ENCODE results near the gene TYK2. TPM values are rescaled to one million over a fixed set of nuclear protein-coding genes. Genes with fewer than 3 reads are reported as not detected.
"Not testable (repeated sequence)": the region's sequence is repeated elsewhere in the genome, so short reads cannot be mapped to it uniquely, and the experiment has no call there.

The TYK2 gene
- total and polyA plus RNA-seq, 2 experiments from 2014 or later, result 63.6 to 94.3 TPM

GRCh38 chr19:10412257-10412977, 32.0 kb upstream of the TYK2 start:
- Histone ChIP-seq H3K79me2 (no peaks in the 10 kb centered on the region), H2AFZ (no peak overlapping the region), H3K9me3 (ENCODE audit: low read depth) (no peaks in the 10 kb centered on the region), H3K4me2 (no peak overlapping the region), H3K4me1 (ENCODE audit: insufficient read depth) (peaks cover 5% of the 10 kb centered on the region), H3K36me3 (replicated peaks; ENCODE audit: insufficient read depth, low read depth) (no peaks in the 10 kb centered on the region), H4K20me1 (ENCODE audit: insufficient read depth, poor library complexity, severe bottlenecking) (no peaks in the 10 kb centered on the region), H3K27me3 (peaks cover 23% of the 10 kb centered on the region), H3K27ac (no peak overlapping the region), H3K9me2 (replicated peaks; ENCODE audit: insufficient read depth) (no peaks in the 10 kb centered on the region), H3K4me3 (no peak overlapping the region)
- 82% methylated on average over 13 of the region's 13 CpGs for WGBS (ENCODE audit: low lambda C conversion rate, missing lambda C conversion rate)
- no peak for DNase-seq (ENCODE audit: low spot score)
- TF ChIP-seq EZH2 (IDR thresholded peaks at IDR 0.05; ENCODE audit: borderline replicate concordance) (no peak), CTCF (IDR thresholded peaks at IDR 0.05; ENCODE audit: poor library complexity) (no peak), EZH2phosphoT487 (IDR thresholded peaks at IDR 0.05; ENCODE audit: low read depth, severe bottlenecking, unreplicated experiment) (no peak)

GRCh38 chr19:10411224-10411623, 30.9 kb upstream of the TYK2 start:
- H3K4me3 ChIP-seq; H3K79me2 ChIP-seq; H3K9me3 ChIP-seq (ENCODE audit: low read depth); H3K36me3 ChIP-seq (replicated peaks; ENCODE audit: insufficient read depth, low read depth); H2AFZ ChIP-seq; H3K9me2 ChIP-seq (replicated peaks; ENCODE audit: insufficient read depth); H4K20me1 ChIP-seq (ENCODE audit: insufficient read depth, poor library complexity, severe bottlenecking); DNase-seq (ENCODE audit: low spot score); H3K4me1 ChIP-seq (ENCODE audit: insufficient read depth); H3K4me2 ChIP-seq; H3K27ac ChIP-seq: not testable (repeated sequence)
- WGBS (ENCODE audit: low lambda C conversion rate, missing lambda C conversion rate), result 80% methylated on average over 5 of the region's 5 CpGs
- H3K27me3 ChIP-seq, result peaks cover 21% of the 10 kb centered on the region

- Histone ChIP-seq H3K27me3 (peaks cover 24% of the 10 kb centered on the region), H3K4me3 (no peak overlapping the region), H4K20me1 (ENCODE audit: insufficient read depth, poor library complexity, severe bottlenecking) (no peaks in the 10 kb centered on the region), H3K4me1 (ENCODE audit: insufficient read depth) (peaks cover 4% of the 10 kb centered on the region), H2AFZ (no peak overlapping the region), H3K27ac (no peak overlapping the region), H3K79me2 (no peaks in the 10 kb centered on the region), H3K36me3 (replicated peaks; ENCODE audit: insufficient read depth, low read depth) (no peaks in the 10 kb centered on the region), H3K4me2 (no peak overlapping the region), H3K9me3 (ENCODE audit: low read depth) (no peaks in the 10 kb centered on the region), H3K9me2 (replicated peaks; ENCODE audit: insufficient read depth) (no peaks in the 10 kb centered on the region)
- TF ChIP-seq EZH2phosphoT487 (IDR thresholded peaks at IDR 0.05; ENCODE audit: low read depth, severe bottlenecking, unreplicated experiment), result no peak
- TF ChIP-seq CTCF (IDR thresholded peaks at IDR 0.05; ENCODE audit: poor library complexity), result no peak
- TF ChIP-seq EZH2 (IDR thresholded peaks at IDR 0.05; ENCODE audit: borderline replicate concordance), result no peak
- 77% methylated on average over 18 of the region's 18 CpGs for WGBS (ENCODE audit: low lambda C conversion rate, missing lambda C conversion rate)
- no peak for DNase-seq (ENCODE audit: low spot score)
Measured at GRCh38 chr19:10408511-10409283, 28.3 kb upstream of the TYK2 start.

GRCh38 chr19:10407096-10407495, 26.7 kb upstream of the TYK2 start:
- Histone ChIP-seq H3K4me3 (no peak overlapping the region), H2AFZ (no peak overlapping the region), H3K36me3 (replicated peaks; ENCODE audit: insufficient read depth, low read depth) (no peaks in the 10 kb centered on the region), H3K9me3 (ENCODE audit: low read depth) (no peaks in the 10 kb centered on the region), H4K20me1 (ENCODE audit: insufficient read depth, poor library complexity, severe bottlenecking) (peaks cover 3% of the 10 kb centered on the region), H3K27me3 (peaks cover 24% of the 10 kb centered on the region), H3K4me1 (ENCODE audit: insufficient read depth) (peaks cover 4% of the 10 kb centered on the region), H3K79me2 (peaks cover 11% of the 10 kb centered on the region), H3K9me2 (replicated peaks; ENCODE audit: insufficient read depth) (no peaks in the 10 kb centered on the region), H3K4me2 (no peak overlapping the region), H3K27ac (no peak overlapping the region)
- no peak for DNase-seq (ENCODE audit: low spot score)
- no peak for TF ChIP-seq EZH2 (IDR thresholded peaks at IDR 0.05; ENCODE audit: borderline replicate concordance)
- TF ChIP-seq EZH2phosphoT487 (IDR thresholded peaks at IDR 0.05; ENCODE audit: low read depth, severe bottlenecking, unreplicated experiment), result no peak
- no peak for TF ChIP-seq CTCF (IDR thresholded peaks at IDR 0.05; ENCODE audit: poor library complexity)

All from hepatocyte (in vitro differentiated cells).